NCI-H2227 treated with DMSO at 0.1 percent for 48 hours (cell line): ENCODE results near the gene FAM199X.
"Not testable (repeated sequence)": the region's sequence is repeated elsewhere in the genome, so short reads cannot be mapped to it uniquely, and the experiment has no call there.

ENCODE experiments used
- DNase-seq: peaks from one replicate; lab custom pipeline; 2025; lab: John Stamatoyannopoulos, UW

FAM199X gene

GRCh38 chrX:104189837-104190236 lies 23.6 kb downstream of the FAM199X start:
- no peak for DNase-seq

GRCh38 chrX:104193485-104193884 lies 27.2 kb downstream of the FAM199X start:
- no peak for DNase-seq

- no peak for DNase-seq
Measured at GRCh38 chrX:104195013-104195412, 28.8 kb downstream of the FAM199X start.

GRCh38 chrX:104195489-104196084 lies 29.3 kb downstream of the FAM199X start:
- DNase-seq = no peak

- no peak for DNase-seq
Measured at GRCh38 chrX:104205548-104205947, 39.3 kb downstream of the FAM199X start.

GRCh38 chrX:104211187-104211586 lies 44.9 kb downstream of the FAM199X start:
- DNase-seq = no peak

GRCh38 chrX:104230060-104230459 lies 63.8 kb downstream of the FAM199X start:
- not testable (repeated sequence) for DNase-seq
